ENCODE results near the gene PTPRC.

DNA sequence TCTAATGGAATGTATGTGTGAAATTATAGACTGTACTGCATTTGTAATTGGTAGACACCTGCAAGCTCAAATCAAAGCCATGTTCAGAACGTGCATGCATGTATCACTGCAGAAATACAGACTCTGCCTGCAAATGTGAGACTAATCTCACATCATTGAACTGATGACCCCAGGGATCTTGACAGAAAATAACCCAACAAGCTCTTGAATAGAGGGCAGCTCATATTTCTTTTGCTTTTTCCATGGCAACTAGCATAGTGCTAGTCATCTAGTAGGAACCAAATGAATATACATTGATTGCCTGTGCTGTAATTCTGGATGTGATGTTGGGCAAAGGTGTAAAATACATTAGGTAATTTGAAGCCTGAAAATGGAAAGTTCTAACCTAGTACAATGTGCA lies 62.4 kb downstream of the PTPRC start:
- TF ChIP-seq FOXM1 (IDR thresholded peaks at IDR 0.05; ENCODE audit: borderline replicate concordance), result no peak
- TF ChIP-seq SP1 (IDR thresholded peaks at IDR 0.05), result no peak
- no peak for TF ChIP-seq L3MBTL2 (conservative IDR thresholded peaks at IDR 0.05)

Measured in HEK293T (cell line).